B cell (primary cell): ENCODE data around the gene HLCS. TPM values are rescaled to one million over a fixed set of nuclear protein-coding genes. Genes with fewer than 3 reads are reported as not detected.

Source experiments
- ATAC-seq: fragments of 200-7000 bp; cut with Tn5 transposase; one replicate; pipeline ENCODE4 v1.10.0; 2021; ENCODE audit warnings: low read depth, mild to moderate bottlenecking, moderate number of reproducible peaks, moderate library complexity
- CTCF ChIA-PET: fragments of 350-600 bp; sonication (Branson Sonifier 250); formaldehyde crosslinking; loops from one replicate; lab custom pipeline; 2021; ENCODE audit warnings: antibody characterized with exemption, inconsistent platforms; lab: Charles Lee
- POLR2A ChIA-PET: fragments of 350-600 bp; sonication (Branson Sonifier 250); formaldehyde crosslinking; loops from one replicate; lab custom pipeline; 2021; ENCODE audit warnings: antibody characterized with exemption; lab: Charles Lee
- DNase-seq: peaks from one replicate; pipeline ENCODE4 v3.0.0; 2013
- H2AFZ ChIP-seq: 2 replicates; pipeline ENCODE4 v1.6.1; 2012; ENCODE audit warnings: mild to moderate bottlenecking, low read depth, low read length; ENCODE audit not compliant: insufficient read depth, poor library complexity, severe bottlenecking
- H3K27ac ChIP-seq, 2 donors: 1 replicate in 1 of 2; 2 replicates in 1 of 2; pipeline ENCODE4 v1.5.1; 2012 to 2013; ENCODE audit warnings: low read length in 2 of 2, mild to moderate bottlenecking in 2 of 2, moderate library complexity in 1 of 2
- H3K27me3 ChIP-seq, 4 experiments: fragments of 200-600 bp in 1 of 4; sonication (generic) in 1 of 4; replicated peaks in 1 of 4; 1 replicate in 2 of 4; 2 replicates in 2 of 4; pipeline versions ENCODE4 v1.6.1 to v1.7.0; 2013 to 2016; ENCODE audit warnings: low read length in 3 of 4, mild to moderate bottlenecking in 2 of 4, mixed read lengths in 1 of 4, moderate library complexity in 1 of 4; ENCODE audit not compliant: insufficient read depth in 4 of 4, control insufficient read depth in 3 of 4; ENCODE audit errors: control extremely low read depth in 1 of 4
- H3K36me3 ChIP-seq, 2 experiments: replicated peaks in 1 of 2; 1 replicate in 1 of 2; 2 replicates in 1 of 2; pipeline versions ENCODE4 v1.6.1 to v1.7.1; 2013; ENCODE audit warnings: low read length in 1 of 2; ENCODE audit not compliant: insufficient read depth in 2 of 2, control insufficient read depth in 1 of 2; ENCODE audit errors: control extremely low read depth in 1 of 2, extremely low read depth in 1 of 2
- H3K4me1 ChIP-seq, 2 donors: fragments of 200-600 bp in 1 of 2; sonication (generic) in 1 of 2; 1 replicate in 1 of 2; 2 replicates in 1 of 2; pipeline versions ENCODE4 v1.5.1 to v1.6.1; 2013 to 2017; ENCODE audit warnings: low read length in 2 of 2; ENCODE audit not compliant: control insufficient read depth in 2 of 2, insufficient read depth in 2 of 2
- H3K4me2 ChIP-seq: replicated peaks from 2 replicates; pipeline ENCODE3; 2012; ENCODE audit warnings: mild to moderate bottlenecking, low read depth, low read length; ENCODE audit not compliant: poor library complexity, severe bottlenecking
- H3K4me3 ChIP-seq, 5 experiments: fragments of 200-600 bp in 1 of 5; sonication (generic) in 1 of 5; 1 replicate in 3 of 5; 2 replicates in 2 of 5; pipeline versions ENCODE4 v1.5.1 to v1.7.0; 2011 to 2016; ENCODE audit warnings: low read length in 4 of 5, mild to moderate bottlenecking in 4 of 5, low read depth in 2 of 5, control low read depth in 1 of 5, moderate library complexity in 1 of 5; ENCODE audit not compliant: insufficient read depth in 1 of 5; ENCODE audit errors: control extremely low read depth in 1 of 5, extremely low read depth in 1 of 5
- H3K79me2 ChIP-seq: fragments of 200-600 bp; sonication (generic); one replicate; pipeline ENCODE4 v1.6.0; 2016; ENCODE audit warnings: low read length; ENCODE audit not compliant: control insufficient read depth, insufficient read depth
- H3K9ac ChIP-seq: fragments of 200-600 bp; sonication (generic); 2 replicates; pipeline ENCODE4 v1.6.1; 2017; ENCODE audit warnings: mild to moderate bottlenecking, low read length, moderate library complexity
- H3K9me3 ChIP-seq, 3 donors: one replicate each; pipeline versions ENCODE4 v1.6.1 to v1.7.1; 2013; ENCODE audit warnings: low read length in 2 of 3; ENCODE audit not compliant: control insufficient read depth in 2 of 3, insufficient read depth in 1 of 3; ENCODE audit errors: control extremely low read depth in 1 of 3
- H4K20me1 ChIP-seq: 2 replicates; pipeline ENCODE4 v1.6.0; 2012; ENCODE audit warnings: mild to moderate bottlenecking, low read length; ENCODE audit not compliant: insufficient read depth, control insufficient read depth, poor library complexity, severe bottlenecking
- H3K27ac Mint-ChIP-seq: one replicate; pipeline ENCODE4 v1.8.0; 2021; ENCODE audit warnings: mixed read lengths
- H3K27me3 Mint-ChIP-seq: one replicate; pipeline ENCODE4 v1.8.0; 2021; ENCODE audit warnings: mixed read lengths
- H3K4me1 Mint-ChIP-seq: one replicate; pipeline ENCODE4 v1.8.0; 2021; ENCODE audit warnings: mixed read lengths
- H3K4me3 Mint-ChIP-seq: one replicate; pipeline ENCODE4 v1.8.0; 2021; ENCODE audit warnings: mixed read lengths
- H3K9me3 Mint-ChIP-seq: one replicate; pipeline ENCODE4 v1.8.0; 2022; ENCODE audit warnings: mixed read lengths; ENCODE audit not compliant: insufficient read depth
- EZH2 ChIP-seq: IDR thresholded peaks from 2 replicates; pipeline ENCODE4 v1.6.1; 2012; ENCODE audit warnings: borderline replicate concordance, low read depth, mild to moderate bottlenecking, moderate library complexity, low read length; ENCODE audit not compliant: insufficient read depth, poor library complexity, severe bottlenecking
- WGBS: methylation state at CpG from one replicate; pipeline ENCODE4 v1.1.5; 2013; ENCODE audit warnings: missing lambda C conversion rate; ENCODE audit not compliant: insufficient coverage; 5-methylcytosine and 5-hydroxymethylcytosine counted together
- intact Hi-C: fragments of 100-400 bp; cut with micrococcal nuclease; formaldehyde crosslinking; loops from one replicate; pipeline ENCODE4 v1.10.0; 2022
- polyA plus RNA-seq: library from polyadenylated mRNA; depleted of rRNA; stranded (reverse); fragments of >200 nt; gene quantifications from 2 replicates; pipeline ENCODE4 v1.2.3, GENCODE V29; 2012
- total RNA-seq, 2 donors: library from RNA; stranded (reverse); fragments of 120-200 nt in 1 of 2; gene quantifications; 1 replicate in 1 of 2; 2 replicates in 1 of 2; pipeline versions ENCODE4 v1.2.3 to v1.2.4, GENCODE V29; 2013 to 2022
- TF ChIP-seq, protein P1 (sequence below): fragments of 200-600 bp; IDR thresholded peaks from one replicate; pipeline ENCODE4 v1.8.0; 2022; ENCODE audit warnings: antibody characterized with exemption, mild to moderate bottlenecking

The HLCS gene
- total and polyA plus RNA-seq, 2 donors (not counting 1 experiment from before 2014, with no cell fraction given): 4.4 to 14.7 TPM

DNA sequence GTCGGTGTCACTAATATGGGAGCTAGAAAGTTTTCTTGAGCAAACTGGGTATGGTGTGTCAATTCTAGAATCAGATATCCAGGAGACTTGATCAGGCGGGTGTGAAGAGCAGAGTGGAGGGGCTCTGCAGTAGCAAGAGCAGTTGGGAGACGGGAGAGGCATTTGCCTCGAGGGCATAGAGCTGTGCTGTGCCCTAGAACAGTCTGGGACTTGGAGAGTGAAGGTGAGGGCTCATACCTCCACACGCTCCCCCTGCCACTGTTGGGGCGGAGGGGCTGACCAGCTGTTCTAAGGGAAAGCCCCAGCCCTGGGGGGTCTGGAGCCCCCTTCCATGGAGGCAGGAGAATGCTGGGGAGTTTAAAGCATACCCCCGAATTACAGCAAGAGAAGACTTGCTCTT is 233.7 kb downstream of the HLCS start:
- no peak for ATAC-seq
- H3K27ac ChIP-seq: no peak overlapping the region
- no peak overlapping the region for H2AFZ ChIP-seq
- TF ChIP-seq, protein P1, sequence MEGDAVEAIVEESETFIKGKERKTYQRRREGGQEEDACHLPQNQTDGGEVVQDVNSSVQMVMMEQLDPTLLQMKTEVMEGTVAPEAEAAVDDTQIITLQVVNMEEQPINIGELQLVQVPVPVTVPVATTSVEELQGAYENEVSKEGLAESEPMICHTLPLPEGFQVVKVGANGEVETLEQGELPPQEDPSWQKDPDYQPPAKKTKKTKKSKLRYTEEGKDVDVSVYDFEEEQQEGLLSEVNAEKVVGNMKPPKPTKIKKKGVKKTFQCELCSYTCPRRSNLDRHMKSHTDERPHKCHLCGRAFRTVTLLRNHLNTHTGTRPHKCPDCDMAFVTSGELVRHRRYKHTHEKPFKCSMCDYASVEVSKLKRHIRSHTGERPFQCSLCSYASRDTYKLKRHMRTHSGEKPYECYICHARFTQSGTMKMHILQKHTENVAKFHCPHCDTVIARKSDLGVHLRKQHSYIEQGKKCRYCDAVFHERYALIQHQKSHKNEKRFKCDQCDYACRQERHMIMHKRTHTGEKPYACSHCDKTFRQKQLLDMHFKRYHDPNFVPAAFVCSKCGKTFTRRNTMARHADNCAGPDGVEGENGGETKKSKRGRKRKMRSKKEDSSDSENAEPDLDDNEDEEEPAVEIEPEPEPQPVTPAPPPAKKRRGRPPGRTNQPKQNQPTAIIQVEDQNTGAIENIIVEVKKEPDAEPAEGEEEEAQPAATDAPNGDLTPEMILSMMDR: no peak
- H3K27me3 Mint-ChIP-seq: peaks cover 5% of the 10 kb centered on the region
- DNase-seq: no peak
- no peak overlapping the region for H3K4me2 ChIP-seq
- no peaks in the 10 kb centered on the region for H3K4me1 Mint-ChIP-seq
- H3K9me3 Mint-ChIP-seq: no peaks in the 10 kb centered on the region
- H4K20me1 ChIP-seq: no peaks in the 10 kb centered on the region
- WGBS: 96% methylated on average over 7 of the region's 7 CpGs
- H3K36me3 ChIP-seq: no peaks in the 10 kb centered on the region
- H3K27me3 ChIP-seq: peaks cover 0 to 3% (median 0%) of the 10 kb centered on the region in 4 experiments
- CTCF ChIA-PET: no interaction called here
- peaks cover 0 to 24% (median 0%) of the 10 kb centered on the region in 3 donors for H3K9me3 ChIP-seq
- no peaks in the 10 kb centered on the region for H3K79me2 ChIP-seq
- intact Hi-C loops: no loop called here
- no peak overlapping the region for H3K9ac ChIP-seq
- H3K4me3 Mint-ChIP-seq: no peak overlapping the region
- no peak overlapping the region for H3K4me3 ChIP-seq
- H3K27ac Mint-ChIP-seq: no peak overlapping the region
- no peaks in the 10 kb centered on the region for H3K4me1 ChIP-seq
- POLR2A ChIA-PET: no interaction called here

DNA sequence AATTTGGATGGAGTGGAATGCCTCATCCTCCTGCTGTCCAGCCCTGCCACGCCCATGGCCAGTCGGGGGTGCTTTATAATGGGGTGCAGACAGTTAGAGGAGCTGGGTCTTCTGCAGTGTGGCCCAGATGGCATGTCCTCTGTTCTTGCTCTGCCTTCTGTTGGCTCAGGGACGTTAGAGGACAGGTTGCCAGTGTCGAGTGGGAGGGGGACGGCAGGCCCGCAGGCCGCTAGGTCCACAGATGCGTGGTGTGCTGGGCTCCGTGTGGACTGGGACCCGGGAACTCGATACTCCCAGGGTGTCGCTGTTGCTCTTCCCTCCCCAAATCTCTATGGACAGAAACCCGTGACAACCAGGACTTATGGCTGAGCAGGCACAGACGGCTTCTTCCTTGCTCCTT is 234.3 kb downstream of the HLCS start:
- intact Hi-C loops: no loop called here
- POLR2A ChIA-PET: no interaction called here
- DNase-seq (no peak), ATAC-seq (no peak)
- Mint-ChIP-seq H3K4me3 (no peak overlapping the region), H3K9me3 (no peaks in the 10 kb centered on the region), H3K27me3 (peaks cover 5% of the 10 kb centered on the region), H3K27ac (no peak overlapping the region), H3K4me1 (no peaks in the 10 kb centered on the region)
- Histone ChIP-seq H2AFZ (no peak overlapping the region), H3K4me1 (no peaks in the 10 kb centered on the region), H3K4me3 (no peak overlapping the region), H3K27me3 (peaks cover 0 to 1% (median 0%) of the 10 kb centered on the region in 4 experiments), H3K9me3 (peaks cover 0 to 24% (median 0%) of the 10 kb centered on the region in 3 donors), H3K4me2 (no peak overlapping the region), H3K36me3 (no peaks in the 10 kb centered on the region), H3K27ac (no peak overlapping the region), H3K79me2 (no peaks in the 10 kb centered on the region), H3K9ac (no peak overlapping the region), H4K20me1 (no peaks in the 10 kb centered on the region)
- CTCF ChIA-PET: no interaction called here
- TF ChIP-seq EZH2: no peak
- TF ChIP-seq, protein P1: no peak
- WGBS: 87% methylated on average over 11 of the region's 14 CpGs
